H1 (cell line): Measurements from ENCODE around the gene NANOS2. TPM values are rescaled to one million over a fixed set of nuclear protein-coding genes. Genes with fewer than 3 reads are reported as not detected.

ENCODE experiments used
- ASH2L ChIP-seq: fragments of 200-600, 300-600 bp; sonication (generic); IDR thresholded peaks from one replicate; pipeline ENCODE4 v1.7.1; 2017; ENCODE audit warnings: low read length
- CREB1 ChIP-seq: IDR thresholded peaks from 2 replicates; pipeline ENCODE4 v1.6.1; 2012; ENCODE audit warnings: inconsistent platforms
- FOSL1 ChIP-seq: IDR thresholded peaks from 2 replicates; pipeline ENCODE4 v1.6.1; 2011; ENCODE audit warnings: mild to moderate bottlenecking, low read depth, low read length, moderate library complexity; ENCODE audit not compliant: insufficient read depth
- KDM4A ChIP-seq: IDR thresholded peaks from one replicate; pipeline ENCODE4 v1.7.1; 2012; ENCODE audit warnings: low read depth, mild to moderate bottlenecking, moderate library complexity, low read length, inconsistent platforms; ENCODE audit not compliant: severe bottlenecking
- NRF1 ChIP-seq: IDR thresholded peaks from 2 replicates; pipeline ENCODE4 v1.6.1; 2011; ENCODE audit warnings: mild to moderate bottlenecking, low read depth, low read length, improper control_type of control experiment
- POLR2AphosphoS5 ChIP-seq: IDR thresholded peaks from 2 replicates; pipeline ENCODE4 v1.6.1; 2011; ENCODE audit warnings: low read depth, low read length
- POU5F1 ChIP-seq: IDR thresholded peaks from 2 replicates; pipeline ENCODE4 v1.6.1; 2011; ENCODE audit warnings: low read depth, mild to moderate bottlenecking, low read length, moderate library complexity
- SAP30 ChIP-seq: fragments of 300-600 bp; sonication (generic); IDR thresholded peaks from 2 replicates; pipeline ENCODE4 v1.7.1; 2012; ENCODE audit warnings: low read length, moderate library complexity, mild to moderate bottlenecking, inconsistent platforms; ENCODE audit not compliant: insufficient read depth, insufficient replicate concordance
- SIX5 ChIP-seq: IDR thresholded peaks from 2 replicates; pipeline ENCODE4 v1.6.1; 2011; ENCODE audit warnings: mild to moderate bottlenecking, low read depth, low read length
- SRF ChIP-seq: IDR thresholded peaks from 2 replicates; pipeline ENCODE4 v1.6.1; 2011; ENCODE audit warnings: mild to moderate bottlenecking, low read depth, low read length, moderate library complexity
- polyA plus RNA-seq, 7 experiments: library from polyadenylated mRNA; depleted of rRNA in 3 of 7; stranded (reverse) in 5 of 7; unstranded in 2 of 7; fragments of >200 nt in 5 of 7; fragments of 200-250 nt in 2 of 7; gene quantifications; 1 replicate in 5 of 7; 2 replicates in 1 of 7; 4 replicates in 1 of 7; pipeline versions ENCODE4 v1.2.1 to v1.2.3, GENCODE V29; 2011 to 2013; ENCODE audit warnings: missing spikeins in 2 of 7, mixed read lengths in 2 of 7
- total RNA-seq: library from RNA; stranded (reverse); fragmentation: NEBNext Ultra II Directional; extraction: Animal tissue kit (Norgen Biotek cat#: 25700); gene quantifications from 2 replicates; pipeline ENCODE4 v1.2.1, GENCODE V29; 2021
- TF ChIP-seq, protein P1 (sequence below): fragments of 300-600 bp; sonication (generic); IDR thresholded peaks from 2 replicates; pipeline ENCODE4 v1.7.1; 2012; ENCODE audit warnings: low read length, moderate library complexity, mild to moderate bottlenecking, inconsistent platforms; ENCODE audit not compliant: insufficient replicate concordance

Gene NANOS2
- total and polyA plus RNA-seq, 2 of the 8 experiments (the other 6 are each of a cell fraction or from before 2014, with no cell fraction given) = 0.20 TPM; not detected in 1

DNA sequence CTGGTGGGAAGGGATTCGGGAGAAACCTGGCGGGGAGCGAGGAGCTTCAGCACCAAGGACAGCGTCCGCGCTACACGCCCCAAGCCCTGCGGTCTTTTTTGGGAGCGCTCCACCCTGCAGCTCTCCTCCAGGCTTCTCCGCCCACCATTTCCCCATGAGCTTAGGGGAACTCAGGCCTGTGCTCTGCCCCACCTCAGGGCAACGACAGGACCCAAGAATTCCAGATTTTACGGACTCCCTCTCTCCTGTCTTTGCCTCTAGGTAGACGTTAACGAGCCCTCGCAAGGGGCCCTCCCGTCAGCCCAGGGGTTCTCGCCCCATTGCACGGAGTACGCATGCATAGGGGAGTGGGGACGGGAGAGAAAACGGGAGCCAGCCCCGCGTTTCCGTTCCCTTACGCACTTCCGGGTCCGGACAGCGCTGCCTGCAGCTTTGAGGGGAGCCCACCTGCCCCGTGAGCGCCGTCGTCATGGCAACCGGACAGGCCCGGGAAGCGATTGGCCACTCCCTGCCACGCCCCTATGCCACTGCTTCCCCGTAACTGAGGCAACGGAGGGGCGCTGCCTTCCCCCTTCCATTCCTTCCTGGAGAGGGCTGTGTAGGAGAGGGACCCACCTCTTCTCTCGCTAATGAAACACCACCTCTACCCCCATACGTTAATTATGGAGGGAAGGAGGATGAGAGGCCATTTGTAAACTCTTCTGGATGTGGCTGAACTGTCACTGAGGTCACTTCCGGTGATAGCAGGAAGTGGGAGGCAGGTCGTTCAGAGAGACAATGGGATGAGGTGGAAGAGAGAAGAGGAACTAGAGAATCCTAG is 38.3 kb upstream of the NANOS2 start (continued):
- peak; percentile 99 for TF ChIP-seq SAP30
- no peak for TF ChIP-seq NRF1
- no peak for TF ChIP-seq FOSL1
- peak; percentile 96 for TF ChIP-seq ASH2L
- TF ChIP-seq KDM4A = peak; percentile 62
- TF ChIP-seq SRF = no peak
- no peak for TF ChIP-seq SIX5
- peak; percentile 70 for TF ChIP-seq CREB1
- TF ChIP-seq POU5F1 = no peak
- no peak; the same call in 1 of the 2 replicates for TF ChIP-seq POLR2AphosphoS5
- TF ChIP-seq, protein P1, sequence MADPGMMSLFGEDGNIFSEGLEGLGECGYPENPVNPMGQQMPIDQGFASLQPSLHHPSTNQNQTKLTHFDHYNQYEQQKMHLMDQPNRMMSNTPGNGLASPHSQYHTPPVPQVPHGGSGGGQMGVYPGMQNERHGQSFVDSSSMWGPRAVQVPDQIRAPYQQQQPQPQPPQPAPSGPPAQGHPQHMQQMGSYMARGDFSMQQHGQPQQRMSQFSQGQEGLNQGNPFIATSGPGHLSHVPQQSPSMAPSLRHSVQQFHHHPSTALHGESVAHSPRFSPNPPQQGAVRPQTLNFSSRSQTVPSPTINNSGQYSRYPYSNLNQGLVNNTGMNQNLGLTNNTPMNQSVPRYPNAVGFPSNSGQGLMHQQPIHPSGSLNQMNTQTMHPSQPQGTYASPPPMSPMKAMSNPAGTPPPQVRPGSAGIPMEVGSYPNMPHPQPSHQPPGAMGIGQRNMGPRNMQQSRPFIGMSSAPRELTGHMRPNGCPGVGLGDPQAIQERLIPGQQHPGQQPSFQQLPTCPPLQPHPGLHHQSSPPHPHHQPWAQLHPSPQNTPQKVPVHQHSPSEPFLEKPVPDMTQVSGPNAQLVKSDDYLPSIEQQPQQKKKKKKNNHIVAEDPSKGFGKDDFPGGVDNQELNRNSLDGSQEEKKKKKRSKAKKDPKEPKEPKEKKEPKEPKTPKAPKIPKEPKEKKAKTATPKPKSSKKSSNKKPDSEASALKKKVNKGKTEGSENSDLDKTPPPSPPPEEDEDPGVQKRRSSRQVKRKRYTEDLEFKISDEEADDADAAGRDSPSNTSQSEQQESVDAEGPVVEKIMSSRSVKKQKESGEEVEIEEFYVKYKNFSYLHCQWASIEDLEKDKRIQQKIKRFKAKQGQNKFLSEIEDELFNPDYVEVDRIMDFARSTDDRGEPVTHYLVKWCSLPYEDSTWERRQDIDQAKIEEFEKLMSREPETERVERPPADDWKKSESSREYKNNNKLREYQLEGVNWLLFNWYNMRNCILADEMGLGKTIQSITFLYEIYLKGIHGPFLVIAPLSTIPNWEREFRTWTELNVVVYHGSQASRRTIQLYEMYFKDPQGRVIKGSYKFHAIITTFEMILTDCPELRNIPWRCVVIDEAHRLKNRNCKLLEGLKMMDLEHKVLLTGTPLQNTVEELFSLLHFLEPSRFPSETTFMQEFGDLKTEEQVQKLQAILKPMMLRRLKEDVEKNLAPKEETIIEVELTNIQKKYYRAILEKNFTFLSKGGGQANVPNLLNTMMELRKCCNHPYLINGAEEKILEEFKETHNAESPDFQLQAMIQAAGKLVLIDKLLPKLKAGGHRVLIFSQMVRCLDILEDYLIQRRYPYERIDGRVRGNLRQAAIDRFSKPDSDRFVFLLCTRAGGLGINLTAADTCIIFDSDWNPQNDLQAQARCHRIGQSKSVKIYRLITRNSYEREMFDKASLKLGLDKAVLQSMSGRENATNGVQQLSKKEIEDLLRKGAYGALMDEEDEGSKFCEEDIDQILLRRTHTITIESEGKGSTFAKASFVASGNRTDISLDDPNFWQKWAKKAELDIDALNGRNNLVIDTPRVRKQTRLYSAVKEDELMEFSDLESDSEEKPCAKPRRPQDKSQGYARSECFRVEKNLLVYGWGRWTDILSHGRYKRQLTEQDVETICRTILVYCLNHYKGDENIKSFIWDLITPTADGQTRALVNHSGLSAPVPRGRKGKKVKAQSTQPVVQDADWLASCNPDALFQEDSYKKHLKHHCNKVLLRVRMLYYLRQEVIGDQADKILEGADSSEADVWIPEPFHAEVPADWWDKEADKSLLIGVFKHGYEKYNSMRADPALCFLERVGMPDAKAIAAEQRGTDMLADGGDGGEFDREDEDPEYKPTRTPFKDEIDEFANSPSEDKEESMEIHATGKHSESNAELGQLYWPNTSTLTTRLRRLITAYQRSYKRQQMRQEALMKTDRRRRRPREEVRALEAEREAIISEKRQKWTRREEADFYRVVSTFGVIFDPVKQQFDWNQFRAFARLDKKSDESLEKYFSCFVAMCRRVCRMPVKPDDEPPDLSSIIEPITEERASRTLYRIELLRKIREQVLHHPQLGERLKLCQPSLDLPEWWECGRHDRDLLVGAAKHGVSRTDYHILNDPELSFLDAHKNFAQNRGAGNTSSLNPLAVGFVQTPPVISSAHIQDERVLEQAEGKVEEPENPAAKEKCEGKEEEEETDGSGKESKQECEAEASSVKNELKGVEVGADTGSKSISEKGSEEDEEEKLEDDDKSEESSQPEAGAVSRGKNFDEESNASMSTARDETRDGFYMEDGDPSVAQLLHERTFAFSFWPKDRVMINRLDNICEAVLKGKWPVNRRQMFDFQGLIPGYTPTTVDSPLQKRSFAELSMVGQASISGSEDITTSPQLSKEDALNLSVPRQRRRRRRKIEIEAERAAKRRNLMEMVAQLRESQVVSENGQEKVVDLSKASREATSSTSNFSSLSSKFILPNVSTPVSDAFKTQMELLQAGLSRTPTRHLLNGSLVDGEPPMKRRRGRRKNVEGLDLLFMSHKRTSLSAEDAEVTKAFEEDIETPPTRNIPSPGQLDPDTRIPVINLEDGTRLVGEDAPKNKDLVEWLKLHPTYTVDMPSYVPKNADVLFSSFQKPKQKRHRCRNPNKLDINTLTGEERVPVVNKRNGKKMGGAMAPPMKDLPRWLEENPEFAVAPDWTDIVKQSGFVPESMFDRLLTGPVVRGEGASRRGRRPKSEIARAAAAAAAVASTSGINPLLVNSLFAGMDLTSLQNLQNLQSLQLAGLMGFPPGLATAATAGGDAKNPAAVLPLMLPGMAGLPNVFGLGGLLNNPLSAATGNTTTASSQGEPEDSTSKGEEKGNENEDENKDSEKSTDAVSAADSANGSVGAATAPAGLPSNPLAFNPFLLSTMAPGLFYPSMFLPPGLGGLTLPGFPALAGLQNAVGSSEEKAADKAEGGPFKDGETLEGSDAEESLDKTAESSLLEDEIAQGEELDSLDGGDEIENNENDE = no peak
